Endothelial cell (in vitro differentiated cells): Measurements from ENCODE around the gene ACLY. TPM values are rescaled to one million over a fixed set of nuclear protein-coding genes. Genes with fewer than 3 reads are reported as not detected.
A peak's percentile ranks its signal among the peaks of the same experiment; 100 is the strongest.

ENCODE experiments used
- DNase-seq: peaks from one replicate; pipeline ENCODE4 v3.0.0; 2021; ENCODE audit warnings: low spot score
- H3K27ac Mint-ChIP-seq: one replicate; pipeline ENCODE4 v1.8.0; 2021; ENCODE audit warnings: mixed read lengths, inconsistent platforms; ENCODE audit not compliant: unreplicated experiment
- H3K27me3 Mint-ChIP-seq: one replicate; pipeline ENCODE4 v1.8.0; 2021; ENCODE audit warnings: mild to moderate bottlenecking, moderate library complexity, mixed read lengths, inconsistent platforms; ENCODE audit not compliant: unreplicated experiment
- H3K36me3 Mint-ChIP-seq: one replicate; pipeline ENCODE4 v1.8.0; 2021; ENCODE audit warnings: mild to moderate bottlenecking, low read depth, mixed read lengths, inconsistent platforms; ENCODE audit not compliant: unreplicated experiment
- H3K4me1 Mint-ChIP-seq: one replicate; pipeline ENCODE4 v1.8.0; 2021; ENCODE audit warnings: mild to moderate bottlenecking, mixed read lengths, inconsistent platforms; ENCODE audit not compliant: unreplicated experiment
- H3K4me3 Mint-ChIP-seq: one replicate; pipeline ENCODE4 v1.8.0; 2021; ENCODE audit warnings: mild to moderate bottlenecking, mixed read lengths, inconsistent platforms; ENCODE audit not compliant: unreplicated experiment
- H3K9me3 Mint-ChIP-seq: one replicate; pipeline ENCODE4 v1.8.0; 2021; ENCODE audit warnings: mixed read lengths, inconsistent platforms; ENCODE audit not compliant: unreplicated experiment
- CTCF ChIP-seq: fragments of 200-600 bp; sonication (generic); IDR thresholded peaks from one replicate; pipeline ENCODE4 v1.5.0; 2021; ENCODE audit warnings: antibody characterized with exemption; ENCODE audit not compliant: unreplicated experiment
- total RNA-seq: library from RNA; stranded (reverse); fragmentation: NEBNext Ultra II Directional; extraction: Animal tissue kit (Norgen Biotek cat#: 25700); gene quantifications from one replicate; pipeline ENCODE4 v1.2.1, GENCODE V29; 2021; ENCODE audit not compliant: unreplicated experiment

Gene ACLY
- total RNA-seq, 1 donor from 2014 or later: 376 TPM

- DNase-seq: peak; percentile 34
- H3K36me3 Mint-ChIP-seq: peaks cover 12% of the 10 kb centered on the region
- peaks cover 10% of the 10 kb centered on the region for H3K27me3 Mint-ChIP-seq
- TF ChIP-seq CTCF: no peak
- H3K4me3 Mint-ChIP-seq: peak overlapping the region; percentile 95
- peak overlapping the region; percentile 75 for H3K27ac Mint-ChIP-seq
- H3K9me3 Mint-ChIP-seq: no peaks in the 10 kb centered on the region
- H3K4me1 Mint-ChIP-seq: peaks cover 39% of the 10 kb centered on the region
Observed at GRCh38 chr17:41917679-41918313, 955 bp downstream of the ACLY start.

- Mint-ChIP-seq H3K27me3 (peaks cover 10% of the 10 kb centered on the region), H3K9me3 (no peaks in the 10 kb centered on the region), H3K4me3 (peak overlapping the region; percentile 95), H3K36me3 (peaks cover 18% of the 10 kb centered on the region), H3K4me1 (peaks cover 42% of the 10 kb centered on the region), H3K27ac (peak overlapping the region; percentile 72)
- TF ChIP-seq CTCF: no peak
- no peak for DNase-seq
Observed at GRCh38 chr17:41917192-41917591, 1.6 kb downstream of the ACLY start.

GRCh38 chr17:41915566-41915965 lies 3.2 kb downstream of the ACLY start:
- no peak for DNase-seq
- peaks cover 42% of the 10 kb centered on the region for H3K4me1 Mint-ChIP-seq
- no peak overlapping the region for H3K27ac Mint-ChIP-seq
- TF ChIP-seq CTCF: no peak
- H3K4me3 Mint-ChIP-seq: peak overlapping the region; percentile 64
- H3K9me3 Mint-ChIP-seq: no peaks in the 10 kb centered on the region
- peaks cover 10% of the 10 kb centered on the region for H3K27me3 Mint-ChIP-seq
- H3K36me3 Mint-ChIP-seq: peaks cover 25% of the 10 kb centered on the region

- H3K36me3 Mint-ChIP-seq: peaks cover 28% of the 10 kb centered on the region
- H3K4me3 Mint-ChIP-seq: no peak overlapping the region
- peaks cover 39% of the 10 kb centered on the region for H3K4me1 Mint-ChIP-seq
- H3K27me3 Mint-ChIP-seq: peaks cover 7% of the 10 kb centered on the region
- DNase-seq: no peak
- no peaks in the 10 kb centered on the region for H3K9me3 Mint-ChIP-seq
- TF ChIP-seq CTCF: no peak
- H3K27ac Mint-ChIP-seq: peak overlapping the region; percentile 52
Observed at GRCh38 chr17:41915020-41915419, 3.7 kb downstream of the ACLY start.

GRCh38 chr17:41914358-41914766 lies 4.4 kb downstream of the ACLY start:
- H3K27ac Mint-ChIP-seq: peak overlapping the region; percentile 52
- H3K9me3 Mint-ChIP-seq: no peaks in the 10 kb centered on the region
- H3K36me3 Mint-ChIP-seq: peaks cover 33% of the 10 kb centered on the region
- no peak for TF ChIP-seq CTCF
- H3K4me1 Mint-ChIP-seq: peaks cover 37% of the 10 kb centered on the region
- peaks cover 8% of the 10 kb centered on the region for H3K27me3 Mint-ChIP-seq
- peak overlapping the region; percentile 37 for H3K4me3 Mint-ChIP-seq
- DNase-seq: no peak
